Stromal cell of bone marrow (primary cell): ENCODE measurements around the gene PAX4.

Experiments
- DNase-seq: peaks from one replicate; pipeline ENCODE4 v3.0.0-alpha.2; 2012; ENCODE audit warnings: low read depth

Gene PAX4

DNA sequence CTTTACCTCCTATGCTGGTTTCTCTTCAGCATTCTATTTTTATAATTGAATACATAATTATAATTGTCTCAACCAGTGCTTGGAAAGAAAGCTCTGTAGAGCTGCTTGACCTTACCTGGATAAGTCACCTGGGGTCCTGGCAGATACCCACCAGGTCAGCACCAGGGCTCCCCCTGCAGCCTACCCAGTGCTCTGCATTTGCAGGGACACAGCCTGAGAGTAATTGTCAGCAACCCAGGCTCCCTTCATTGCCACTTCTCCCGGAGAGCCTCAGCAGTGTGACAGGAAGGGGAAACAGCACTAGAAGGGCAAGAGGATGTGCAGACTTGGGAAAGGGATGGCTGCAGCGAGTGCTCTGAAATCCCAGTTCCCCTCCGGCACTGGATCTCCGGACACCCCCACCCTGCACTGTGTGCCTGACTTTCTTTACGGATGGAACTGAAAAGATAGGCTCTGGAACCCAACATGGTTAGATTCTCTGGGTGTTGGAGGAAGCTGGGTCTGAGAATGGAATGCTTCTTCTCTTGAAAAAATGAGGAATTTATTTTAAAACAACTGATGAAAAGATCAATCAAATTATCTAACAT lies 11.4 kb upstream of the PAX4 start:
- DNase-seq, result no peak

DNA sequence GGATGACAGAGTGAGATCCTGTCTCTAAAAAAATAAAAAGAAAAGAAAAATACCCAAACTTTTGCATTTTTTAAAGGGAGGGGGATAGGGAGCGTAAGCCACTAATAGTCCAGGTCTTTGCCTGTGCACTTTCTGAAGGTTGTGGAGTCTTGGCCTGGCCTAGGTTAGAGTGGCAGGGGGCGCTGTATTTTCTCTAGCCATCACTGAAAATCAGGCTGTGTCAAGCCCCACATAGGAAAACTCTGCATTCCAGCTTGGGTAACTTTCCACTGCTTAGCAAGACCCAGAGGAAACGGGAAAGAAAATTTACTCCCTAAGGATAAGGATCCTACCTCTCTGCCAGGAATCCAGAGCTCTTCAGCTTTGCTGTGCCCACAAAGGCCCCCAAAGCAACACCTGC lies 10.5 kb upstream of the PAX4 start:
- no peak for DNase-seq

DNA sequence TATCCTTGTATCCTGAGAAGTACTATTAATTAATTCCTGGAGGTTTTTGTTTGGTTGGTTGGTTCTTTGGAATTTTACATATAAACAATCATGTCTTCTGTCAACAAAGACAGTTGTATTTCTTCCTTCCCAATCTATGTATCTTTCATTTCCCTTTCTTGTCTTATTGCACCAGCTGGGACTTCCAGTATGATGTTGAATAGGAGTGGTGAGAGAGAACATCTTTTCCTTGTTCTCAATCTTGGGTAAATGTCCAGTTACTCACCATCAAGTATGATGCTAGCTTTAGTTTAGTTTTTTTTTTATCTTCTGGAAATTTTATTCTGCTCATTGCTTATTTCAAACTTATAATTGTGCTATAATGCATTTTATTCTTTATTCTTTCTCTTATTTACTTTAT lies 7.4 kb upstream of the PAX4 start:
- DNase-seq, result no peak

DNA sequence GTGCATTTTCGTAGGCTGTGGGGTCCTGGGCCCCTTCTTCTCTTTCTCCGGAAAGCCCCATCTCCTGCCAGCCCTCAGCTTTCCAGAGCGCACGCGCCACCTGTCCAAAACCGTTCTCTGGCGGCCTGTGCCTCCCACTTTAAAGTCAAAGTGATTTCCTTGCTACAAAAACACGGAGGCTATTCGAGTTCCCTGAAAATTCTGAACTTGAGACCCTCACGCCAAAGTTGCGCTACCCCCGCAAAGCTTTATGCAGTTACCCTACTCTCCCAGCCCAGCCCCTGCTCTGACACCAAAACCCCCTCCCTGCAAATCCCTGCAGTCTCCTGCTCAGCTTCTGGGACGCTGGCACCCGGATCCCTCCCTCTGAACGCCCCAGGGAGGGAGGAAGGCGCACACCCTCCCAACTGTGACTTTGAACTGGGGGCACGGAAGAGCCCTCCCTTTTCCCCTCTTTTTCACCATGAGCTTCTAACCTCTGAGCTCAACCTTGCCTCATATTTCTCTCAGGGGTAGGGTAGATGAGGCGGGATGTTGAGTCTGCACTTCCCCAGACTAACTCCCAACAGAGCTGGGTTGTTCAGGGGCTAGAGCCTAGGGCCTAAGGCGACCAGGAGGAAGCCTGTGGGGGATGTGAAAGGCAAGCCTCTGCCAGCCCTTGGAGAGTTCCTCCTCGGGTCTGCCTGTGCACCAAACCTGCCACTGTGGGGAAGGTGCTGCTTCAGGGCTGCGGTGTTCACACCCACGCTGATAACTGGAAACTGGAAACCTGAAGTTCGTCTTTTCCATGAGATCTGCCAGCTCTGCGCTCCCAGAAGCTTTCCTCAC lies 2.7 kb upstream of the PAX4 start:
- no peak for DNase-seq

DNA sequence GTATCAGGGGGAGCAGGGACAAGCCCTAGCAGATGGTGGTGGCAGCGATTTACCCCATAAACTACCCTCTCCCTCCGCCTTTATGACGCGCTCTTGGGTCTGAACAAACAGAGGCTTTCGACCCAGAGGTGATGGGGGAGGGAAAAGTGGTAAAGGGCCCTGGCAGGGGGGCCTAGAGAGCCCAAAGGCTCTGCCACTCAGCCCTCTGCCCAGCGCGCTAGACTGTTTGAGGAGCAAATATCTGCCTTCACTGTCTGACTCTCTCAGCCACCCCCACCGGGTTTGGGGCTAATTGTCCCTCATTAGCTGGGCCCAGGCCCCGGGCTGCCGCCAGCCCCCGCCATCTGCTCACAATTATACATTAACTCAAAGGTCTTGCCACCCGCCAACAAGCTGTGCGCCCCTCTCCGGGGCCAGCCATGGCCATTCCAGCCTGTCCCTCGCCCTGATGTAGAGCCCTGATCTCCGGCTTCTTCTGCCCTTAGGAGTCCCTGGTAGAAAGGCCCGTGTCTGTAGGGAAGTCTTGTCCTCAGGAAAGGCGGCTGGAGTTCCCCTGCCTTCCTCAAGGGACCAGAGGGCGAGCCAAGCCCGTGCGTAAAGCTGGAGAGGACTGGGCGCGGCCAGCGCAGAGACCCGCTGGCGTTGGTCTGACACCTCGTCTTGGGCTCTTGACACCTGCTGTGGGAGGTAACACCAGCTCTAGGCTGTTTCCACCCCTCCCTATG lies 1.9 kb upstream of the PAX4 start:
- DNase-seq, result no peak

DNA sequence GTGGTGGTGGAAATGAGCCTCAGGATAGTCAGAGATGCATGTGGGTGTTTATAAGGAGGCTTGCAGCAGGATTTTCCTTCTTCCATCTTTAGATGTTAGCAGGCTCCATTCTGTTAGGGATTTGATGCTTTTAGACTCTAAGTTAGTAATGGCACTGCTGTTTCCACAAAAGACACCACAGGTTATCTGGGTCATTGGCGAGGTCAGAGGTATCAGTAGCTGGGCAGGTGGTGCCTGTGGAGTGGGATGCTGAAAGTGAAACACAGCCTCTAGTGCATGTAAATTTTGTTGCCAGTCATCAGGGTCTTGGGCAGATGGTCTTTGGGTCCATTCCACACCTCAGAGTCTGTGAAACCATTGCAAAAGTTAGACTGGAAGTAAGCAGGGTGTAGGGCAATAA lies 833 bp upstream of the PAX4 start:
- no peak for DNase-seq

DNA sequence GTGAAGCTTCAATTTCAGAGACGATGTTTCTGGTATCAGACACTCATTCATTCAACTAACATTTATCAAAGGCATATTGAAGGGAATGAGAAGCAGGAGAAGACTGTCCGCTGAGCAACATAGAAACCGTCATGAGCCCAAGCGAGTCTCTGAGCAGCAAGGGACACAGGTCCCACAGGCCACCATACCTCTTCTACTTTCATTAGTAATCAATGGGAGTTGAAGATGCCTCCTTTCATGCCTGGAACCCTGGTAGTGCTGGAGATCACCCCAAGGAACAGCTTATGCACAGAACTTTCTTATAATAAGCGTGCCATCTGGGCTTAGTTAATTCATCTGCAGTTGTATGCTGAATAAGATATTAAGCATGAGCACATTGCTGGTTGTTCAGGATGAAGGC lies 1.2 kb downstream of the PAX4 start:
- no peak for DNase-seq

DNA sequence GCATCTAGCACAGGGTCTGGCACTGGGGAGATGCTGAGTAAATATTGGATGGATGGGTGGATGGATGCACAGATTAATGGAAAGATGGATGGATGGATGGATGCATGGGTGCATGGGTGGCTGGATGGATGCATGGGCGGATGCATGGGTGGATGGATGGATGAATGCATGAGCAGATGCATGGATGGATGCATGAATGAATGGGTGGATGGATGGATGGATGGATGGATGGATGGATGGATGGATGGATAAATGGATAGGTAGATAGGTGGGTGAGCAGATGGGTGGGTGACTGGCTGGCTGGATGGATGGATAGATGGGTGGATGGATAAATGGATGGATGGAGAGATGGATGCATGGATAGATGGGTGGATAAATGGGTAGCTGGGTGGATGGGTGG lies 5.7 kb downstream of the PAX4 start:
- no peak for DNase-seq

DNA sequence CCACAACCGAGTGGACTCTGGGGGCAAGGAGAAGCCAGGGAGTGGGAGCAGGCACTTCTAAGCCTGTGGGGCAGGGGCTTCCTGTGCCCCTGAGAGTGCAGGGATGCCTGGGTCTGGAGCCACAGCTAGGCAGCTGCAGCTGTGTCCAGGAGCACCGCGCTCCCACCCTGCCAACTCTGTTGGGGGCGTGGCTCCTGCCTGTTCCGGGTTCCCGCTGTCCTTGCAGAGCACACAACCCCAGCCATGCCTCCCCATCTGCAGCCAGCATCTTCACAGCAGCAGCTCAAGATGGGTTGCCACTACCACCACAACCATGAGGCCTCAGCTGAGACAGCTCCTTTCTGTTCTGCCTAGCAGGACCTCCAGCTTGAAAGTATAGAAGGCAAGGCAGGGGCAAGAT lies 8.6 kb downstream of the PAX4 start:
- no peak for DNase-seq

DNA sequence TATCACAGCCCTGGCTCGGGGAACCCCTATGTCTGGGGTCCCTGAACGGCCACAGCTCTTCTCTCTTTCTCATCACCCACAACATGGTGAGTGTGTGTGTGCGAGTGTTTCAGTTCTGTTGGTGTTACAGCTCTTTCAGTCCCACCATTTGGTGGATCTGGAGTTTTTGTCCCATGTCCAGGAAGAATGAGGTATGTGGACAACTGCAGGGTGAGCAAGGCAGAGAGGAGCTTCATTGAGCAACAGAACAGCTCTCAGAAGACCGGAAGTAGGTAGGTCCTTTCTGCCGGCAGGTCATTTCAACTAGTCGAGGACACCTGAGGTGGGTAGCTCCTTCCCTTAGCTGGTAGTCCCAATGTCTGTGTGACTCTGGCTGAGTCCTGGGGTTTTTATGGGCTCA lies 9.5 kb downstream of the PAX4 start:
- no peak for DNase-seq

DNA sequence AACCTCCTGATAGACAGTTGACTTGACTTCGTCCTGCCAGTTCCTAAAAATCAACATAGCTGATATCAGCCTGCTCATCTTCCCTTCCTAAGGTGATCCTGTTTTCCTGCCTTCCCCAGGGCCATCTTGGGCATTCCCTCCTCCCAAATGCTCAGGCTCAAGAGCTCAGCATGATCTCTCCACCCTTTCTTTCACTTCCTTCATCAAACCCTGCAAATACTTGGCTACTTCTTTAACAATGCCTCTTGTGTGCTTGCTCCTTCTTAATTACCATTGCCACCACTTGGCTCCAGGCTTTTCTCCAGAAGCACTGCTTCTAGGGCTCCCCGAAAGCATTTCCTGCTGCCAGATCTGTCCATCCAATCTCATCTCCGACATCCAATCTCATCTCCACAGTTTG lies 17.1 kb downstream of the PAX4 start:
- no peak for DNase-seq

DNA sequence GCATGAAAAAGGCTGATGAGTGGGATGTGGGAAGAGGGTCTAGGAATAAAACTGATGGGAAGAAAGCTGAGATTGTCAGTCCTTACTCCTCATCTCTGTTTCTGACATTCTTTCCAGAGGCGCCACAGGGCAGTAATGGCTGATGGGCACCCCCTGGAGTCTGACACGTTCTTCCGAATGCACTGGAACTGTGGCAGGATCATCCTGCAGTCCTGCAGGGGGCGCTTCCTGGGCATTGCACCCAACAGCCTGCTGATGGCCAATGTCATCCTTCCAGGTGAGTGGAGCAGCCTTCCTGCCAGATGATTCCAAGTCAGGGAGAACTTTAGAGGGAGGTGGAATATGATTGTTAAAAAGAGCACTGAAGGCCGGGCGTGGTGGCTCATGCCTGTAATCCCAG lies 19.6 kb downstream of the PAX4 start:
- no peak for DNase-seq

DNA sequence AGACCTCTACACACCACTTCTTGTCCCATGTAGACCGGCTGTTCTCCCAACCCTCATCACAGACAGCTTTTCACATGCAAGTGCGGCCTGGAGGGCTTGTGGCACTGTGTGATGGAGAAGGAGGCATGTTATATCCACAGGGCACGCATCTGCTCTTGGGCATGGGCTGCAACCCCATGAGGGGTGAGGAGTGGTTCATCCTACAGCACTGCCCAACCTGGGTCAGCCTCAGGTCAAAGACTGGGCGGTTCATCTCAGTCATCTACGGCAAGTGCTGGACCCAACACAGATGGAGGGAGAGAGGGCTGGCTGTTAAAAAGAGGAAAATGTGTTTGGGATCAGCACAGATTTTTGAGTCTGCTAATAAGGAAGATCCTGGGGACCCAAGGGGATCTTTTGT lies 22.2 kb downstream of the PAX4 start:
- no peak for DNase-seq

DNA sequence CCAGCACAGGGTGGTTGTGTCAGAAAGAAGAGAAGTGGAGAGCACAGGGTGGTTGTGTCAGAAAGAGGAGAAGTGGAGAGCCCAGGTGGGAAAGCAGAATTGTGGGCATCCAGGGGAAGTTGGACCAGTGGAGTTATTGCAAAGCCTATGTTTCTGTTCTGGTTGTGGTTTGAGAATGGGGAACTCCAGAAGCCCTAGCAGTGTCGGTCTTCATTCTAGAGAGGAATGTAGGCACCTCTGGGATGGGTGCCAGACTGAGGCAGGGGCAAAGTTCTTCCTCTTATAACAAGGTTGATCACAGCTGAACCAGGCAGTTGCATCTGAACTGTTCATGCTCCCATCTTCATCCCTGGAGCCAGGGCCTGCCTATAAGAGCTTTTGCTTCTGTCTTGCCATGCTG lies 23.5 kb downstream of the PAX4 start:
- DNase-seq, result no peak

DNA sequence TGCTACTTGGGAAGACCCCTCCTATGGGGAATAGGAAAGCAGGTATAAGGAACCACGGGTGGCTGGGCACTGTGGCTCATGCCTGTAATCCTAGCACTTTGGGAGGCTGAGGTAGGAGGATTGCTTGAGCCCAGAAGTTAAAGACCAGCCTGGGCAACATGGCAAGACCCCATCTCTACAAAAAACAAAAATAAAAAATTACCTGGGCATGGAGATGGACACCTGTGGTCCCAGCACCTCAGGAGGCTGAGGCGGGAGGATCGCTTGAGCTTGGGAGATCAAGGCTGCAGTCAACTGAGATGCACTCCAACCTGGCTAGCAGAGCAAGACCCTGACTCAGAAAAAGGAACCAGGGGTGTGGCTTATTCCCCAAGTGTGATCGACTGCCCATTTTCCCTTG lies 25.4 kb downstream of the PAX4 start:
- no peak for DNase-seq

DNA sequence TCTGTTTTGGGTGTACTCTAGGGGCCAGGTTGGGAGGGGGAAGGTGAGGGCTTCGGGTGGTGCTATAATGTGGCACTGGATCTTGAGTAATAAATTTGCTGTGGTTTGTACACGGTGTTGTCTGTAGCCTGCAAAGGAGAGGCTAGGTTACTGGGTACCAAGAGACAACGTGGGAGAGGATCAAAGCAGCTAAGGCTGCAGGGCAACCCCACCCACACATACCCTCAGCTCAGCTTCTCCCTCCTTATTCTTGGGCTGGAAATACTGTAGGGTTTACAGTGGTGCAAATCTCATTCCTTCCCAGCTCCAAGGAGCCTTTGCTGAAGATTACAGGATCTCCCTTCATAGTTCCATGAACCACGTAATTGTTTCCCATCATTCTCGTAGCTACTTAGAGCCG lies 26.4 kb downstream of the PAX4 start:
- no peak for DNase-seq

DNA sequence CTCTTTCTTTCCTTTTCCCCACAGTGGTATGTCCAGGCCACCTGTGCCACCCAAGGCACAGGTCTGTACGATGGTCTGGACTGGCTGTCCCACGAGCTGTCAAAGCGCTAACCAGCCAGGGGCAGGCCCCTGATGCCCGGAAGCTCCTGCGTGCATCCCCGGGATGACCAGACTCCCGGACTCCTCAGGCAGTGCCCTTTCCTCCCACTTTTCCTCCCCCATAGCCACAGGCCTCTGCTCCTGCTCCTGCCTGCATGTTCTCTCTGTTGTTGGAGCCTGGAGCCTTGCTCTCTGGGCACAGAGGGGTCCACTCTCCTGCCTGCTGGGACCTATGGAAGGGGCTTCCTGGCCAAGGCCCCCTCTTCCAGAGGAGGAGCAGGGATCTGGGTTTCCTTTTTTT lies 26.8 kb downstream of the PAX4 start:
- no peak for DNase-seq

DNA sequence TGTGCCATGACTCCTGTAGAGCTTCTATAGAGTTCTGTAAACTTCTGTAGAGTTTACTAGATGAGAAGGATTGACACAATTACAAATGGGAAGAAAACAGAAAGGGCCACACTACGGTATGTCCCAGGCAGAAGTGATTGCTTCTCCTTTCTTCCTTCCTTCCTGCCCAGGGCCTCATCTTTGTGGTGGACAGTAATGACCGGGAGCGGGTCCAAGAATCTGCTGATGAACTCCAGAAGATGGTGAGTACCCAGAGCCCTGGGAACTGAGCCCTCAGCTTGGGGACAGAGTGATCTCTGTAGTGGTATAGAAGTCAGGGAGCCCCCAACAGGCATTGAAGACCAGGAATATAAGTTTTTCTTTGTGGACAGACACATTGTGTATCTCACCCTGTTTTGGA lies 28.0 kb downstream of the PAX4 start:
- no peak for DNase-seq

DNA sequence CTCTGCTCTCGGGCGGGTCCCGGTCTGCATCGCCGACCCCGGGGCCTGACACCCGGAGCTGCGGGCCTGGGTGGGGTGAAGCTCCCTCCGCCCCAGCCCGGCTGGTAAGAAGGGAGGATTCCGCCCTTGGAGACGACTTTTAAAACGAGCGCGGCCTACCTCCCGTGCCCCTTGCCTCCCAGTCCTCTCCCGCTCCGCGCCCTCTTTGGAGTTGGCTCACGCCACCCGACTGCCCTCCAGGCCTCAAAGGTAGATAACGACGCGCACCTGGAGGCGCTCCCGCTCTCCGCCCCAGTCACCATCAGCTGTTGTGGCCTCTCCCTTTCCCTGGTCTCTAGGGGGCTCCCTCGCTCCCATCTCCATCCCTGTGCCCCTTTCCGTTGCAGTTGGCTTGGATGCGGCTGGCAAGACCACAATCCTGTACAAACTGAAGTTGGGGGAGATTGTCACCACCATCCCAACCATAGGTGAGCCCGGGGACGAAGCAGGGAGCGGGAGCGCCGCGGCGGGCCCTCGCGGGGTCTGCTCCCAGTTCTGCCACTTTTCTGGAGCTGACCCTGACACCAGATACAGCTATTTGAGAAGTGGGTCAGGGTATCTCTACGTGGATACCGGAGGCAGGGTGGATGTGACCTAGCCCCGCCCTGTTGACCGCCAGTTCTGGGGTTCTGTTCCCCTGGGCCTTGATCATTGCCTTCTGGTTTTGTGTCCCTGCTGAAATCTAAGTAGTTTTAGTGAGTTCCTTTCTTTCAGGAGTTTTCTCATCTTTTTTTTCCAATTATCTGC lies 29.1 kb downstream of the PAX4 start:
- no peak for DNase-seq

DNA sequence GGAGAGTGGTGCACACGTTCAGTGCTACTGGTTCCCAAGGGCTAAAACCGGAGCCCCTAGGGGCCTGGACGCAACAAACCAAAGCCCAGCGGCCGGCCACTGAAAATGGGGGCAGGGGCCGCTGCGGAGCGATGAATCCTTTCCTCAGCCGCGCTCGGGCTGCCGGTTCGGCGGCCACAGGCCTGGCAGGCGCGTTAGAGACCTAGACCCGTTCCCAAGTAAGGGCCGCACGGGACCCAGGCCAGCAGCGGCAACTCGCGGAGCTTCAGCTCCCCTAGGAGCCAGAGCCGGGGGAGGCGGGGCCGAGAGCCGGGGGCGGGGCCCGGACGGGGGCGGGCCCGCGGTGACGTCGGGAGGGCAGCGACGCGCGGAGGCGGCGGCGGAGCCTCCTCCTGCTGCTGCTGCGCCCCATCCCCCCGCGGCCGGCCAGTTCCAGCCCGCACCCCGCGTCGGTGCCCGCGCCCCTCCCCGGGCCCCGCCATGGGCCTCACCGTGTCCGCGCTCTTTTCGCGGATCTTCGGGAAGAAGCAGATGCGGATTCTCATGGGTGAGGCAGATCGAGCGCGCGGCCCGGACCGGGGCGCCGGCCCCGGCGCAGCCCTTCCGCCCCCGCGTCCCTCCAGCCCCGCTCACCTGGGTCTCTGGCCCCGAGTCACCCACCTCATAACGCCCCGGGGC lies 29.8 kb downstream of the PAX4 start, which contains the start of gene ARF5:
Gene ARF5 (plus strand): TSS at position 393 of the 678 bp plus-strand sequence. CDS start 88 bp downstream, at position 481.
- peak; percentile 67 for DNase-seq

DNA sequence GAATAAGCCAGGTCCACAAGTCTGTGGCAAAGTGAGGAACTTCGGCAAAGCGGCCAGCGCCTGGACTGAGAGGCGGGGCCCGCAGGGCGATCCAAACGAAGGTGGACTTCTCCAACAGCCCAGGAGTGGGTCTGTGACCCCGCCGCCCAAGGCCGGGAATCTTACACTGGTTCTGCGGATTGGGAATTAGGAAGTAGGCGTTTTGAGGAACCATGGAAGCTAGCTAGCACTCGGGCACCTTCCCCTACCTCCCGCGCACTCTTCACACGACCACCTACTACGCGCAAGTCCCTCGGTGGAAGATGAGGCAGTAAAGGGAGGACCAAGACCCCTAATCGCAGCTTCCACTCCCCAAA lies 30.3 kb downstream of the PAX4 start:
- DNase-seq, result no peak

DNA sequence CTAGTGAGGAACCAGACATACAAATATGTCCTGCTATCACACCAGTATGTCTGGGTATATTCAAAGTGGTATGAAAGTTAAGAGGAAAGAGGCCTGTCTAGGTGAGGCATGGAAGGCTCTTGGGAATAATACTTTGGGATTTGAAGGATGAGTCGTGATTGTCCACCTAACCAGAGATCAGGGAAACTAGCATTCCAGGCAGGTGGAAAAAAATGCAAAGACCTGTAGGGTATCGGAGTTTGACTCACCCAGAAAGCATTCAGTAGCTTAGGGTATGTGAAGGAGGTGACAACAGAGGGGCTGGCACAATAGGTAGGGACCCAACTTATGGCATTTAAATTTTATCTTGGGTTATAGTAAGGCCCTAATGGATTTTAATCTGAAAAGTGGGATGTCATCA lies 31.6 kb downstream of the PAX4 start:
- no peak for DNase-seq
